RWPE2 (cell line): Measurements from ENCODE around the gene PTPN21.

Experiments used
- ATAC-seq: fragments of 200-7000 bp; cut with Tn5 transposase; 3 replicates; pipeline ENCODE4 v1.9.1; 2021; ENCODE audit warnings: low read depth
- DNase-seq: peaks from one replicate; pipeline ENCODE4 v3.0.0-alpha.2; 2020; ENCODE audit warnings: low spot score
- H3K27ac ChIP-seq: fragments of 450-650 bp; 2 replicates; pipeline ENCODE4 v1.5.1; 2017; ENCODE audit warnings: mild to moderate bottlenecking; ENCODE audit not compliant: poor library complexity, severe bottlenecking
- H3K27me3 ChIP-seq: fragments of 250-450 bp; sonication (Bioruptor Pico); 2 replicates; pipeline ENCODE4 v1.5.1; 2021; ENCODE audit warnings: mild to moderate bottlenecking, moderate library complexity; ENCODE audit not compliant: insufficient read depth, poor library complexity, severe bottlenecking
- H3K36me3 ChIP-seq: fragments of 250-450 bp; sonication (Bioruptor Pico); 2 replicates; pipeline ENCODE4 v1.5.1; 2020; ENCODE audit warnings: low read depth, mild to moderate bottlenecking, moderate library complexity
- H3K4me1 ChIP-seq: fragments of 250-450 bp; sonication (Bioruptor Pico); 2 replicates; pipeline ENCODE4 v1.5.1; 2021; ENCODE audit warnings: mild to moderate bottlenecking, moderate library complexity; ENCODE audit not compliant: insufficient read depth, poor library complexity, severe bottlenecking
- H3K4me3 ChIP-seq: fragments of 250-450 bp; sonication (Bioruptor Pico); 2 replicates; pipeline ENCODE4 v1.5.1; 2021; ENCODE audit warnings: mild to moderate bottlenecking, moderate library complexity; ENCODE audit not compliant: severe bottlenecking
- H3K9me3 ChIP-seq: fragments of 250-450 bp; sonication (Bioruptor Pico); 2 replicates; pipeline ENCODE4 v1.5.1; 2021; ENCODE audit warnings: mild to moderate bottlenecking, moderate library complexity; ENCODE audit not compliant: severe bottlenecking
- CTCF ChIP-seq: fragments of 450-650 bp; IDR thresholded peaks from one replicate; pipeline ENCODE4 v1.5.1; 2017; ENCODE audit warnings: mild to moderate bottlenecking, moderate library complexity; ENCODE audit not compliant: poor library complexity, severe bottlenecking

PTPN21 gene

GRCh38 chr14:88481059-88481458, 73.7 kb downstream of the PTPN21 start:
- H3K27ac ChIP-seq: no peak overlapping the region
- H3K36me3 ChIP-seq: peaks cover 44% of the 10 kb centered on the region
- ATAC-seq (no peak), DNase-seq (no peak)
- no peaks in the 10 kb centered on the region for H3K27me3 ChIP-seq
- H3K9me3 ChIP-seq: no peaks in the 10 kb centered on the region
- no peak overlapping the region for H3K4me3 ChIP-seq
- TF ChIP-seq CTCF: no peak
- no peaks in the 10 kb centered on the region for H3K4me1 ChIP-seq

- Histone ChIP-seq H3K27ac (no peak overlapping the region), H3K36me3 (peaks cover 43% of the 10 kb centered on the region), H3K4me3 (no peak overlapping the region), H3K9me3 (no peaks in the 10 kb centered on the region), H3K4me1 (no peaks in the 10 kb centered on the region), H3K27me3 (no peaks in the 10 kb centered on the region)
- no peak for TF ChIP-seq CTCF
- DNase-seq (no peak), ATAC-seq (no peak)
These were observed 75.2 kb downstream of the PTPN21 start for GRCh38 chr14:88479574-88479987.

GRCh38 chr14:88478931-88479330, 75.9 kb downstream of the PTPN21 start:
- H3K27me3 ChIP-seq: no peaks in the 10 kb centered on the region
- TF ChIP-seq CTCF: no peak
- H3K4me1 ChIP-seq: no peaks in the 10 kb centered on the region
- no peak for DNase-seq
- H3K27ac ChIP-seq: no peak overlapping the region
- peaks cover 46% of the 10 kb centered on the region for H3K36me3 ChIP-seq
- H3K9me3 ChIP-seq: no peaks in the 10 kb centered on the region
- H3K4me3 ChIP-seq: no peak overlapping the region
- no peak for ATAC-seq

GRCh38 chr14:88477513-88478250, 77.1 kb downstream of the PTPN21 start:
- no peaks in the 10 kb centered on the region for H3K9me3 ChIP-seq
- no peak for TF ChIP-seq CTCF
- peaks cover 54% of the 10 kb centered on the region for H3K36me3 ChIP-seq
- no peaks in the 10 kb centered on the region for H3K4me1 ChIP-seq
- no peak overlapping the region for H3K27ac ChIP-seq
- DNase-seq (no peak), ATAC-seq (no peak)
- no peaks in the 10 kb centered on the region for H3K27me3 ChIP-seq
- H3K4me3 ChIP-seq: no peak overlapping the region

- TF ChIP-seq CTCF: no peak
- Histone ChIP-seq H3K4me1 (no peaks in the 10 kb centered on the region), H3K4me3 (no peak overlapping the region), H3K9me3 (no peaks in the 10 kb centered on the region), H3K27me3 (no peaks in the 10 kb centered on the region), H3K36me3 (peaks cover 62% of the 10 kb centered on the region), H3K27ac (no peak overlapping the region)
- ATAC-seq (no peak), DNase-seq (no peak)
These were observed 78.0 kb downstream of the PTPN21 start for GRCh38 chr14:88476825-88477224.
